ENCODE results near the gene PIEZO2.

DNA sequence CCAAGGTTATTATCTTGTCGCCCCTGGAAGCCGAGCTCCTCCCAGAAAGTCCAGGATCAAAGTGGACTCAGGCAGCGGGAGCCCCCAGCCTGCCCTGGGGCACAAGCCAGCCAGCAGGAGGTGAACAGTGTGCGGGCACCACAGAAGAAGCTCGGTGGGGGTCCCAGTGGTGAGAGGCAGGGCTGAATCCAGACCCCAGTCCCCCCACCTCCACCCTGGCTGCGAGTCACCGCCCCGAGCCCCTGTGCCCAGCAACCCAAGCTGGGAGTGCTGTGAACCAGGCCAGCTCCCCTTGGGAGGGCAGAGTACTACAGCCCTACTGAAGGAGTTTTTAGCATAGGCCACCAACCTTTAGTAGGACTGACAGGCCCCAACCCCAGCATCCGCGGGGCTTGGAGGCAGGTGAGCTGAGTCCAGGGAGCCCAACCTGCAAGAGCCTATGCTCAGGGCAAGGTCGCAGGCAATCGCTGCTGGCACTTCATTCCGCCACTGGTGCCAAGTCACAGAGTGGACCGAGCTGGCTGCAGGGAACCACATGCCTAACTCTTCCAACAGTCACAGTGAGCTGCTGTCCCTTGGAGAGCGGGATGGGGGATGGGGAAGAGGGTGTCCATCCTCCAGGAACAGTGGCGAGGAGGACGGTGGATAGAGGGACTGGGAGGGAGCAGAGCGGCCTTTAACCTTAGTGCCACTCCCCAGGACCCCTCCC, 3.0 kb downstream of the PIEZO2 start:
- TF ChIP-seq POLR2A (IDR thresholded peaks at IDR 0.05) (no peak), POLR2AphosphoS5 (IDR thresholded peaks at IDR 0.05) (no peak)

Data from breast epithelium (tissue), 3 donors.